PC-9 (cell line): ENCODE measurements around the gene SPRED1. TPM values are rescaled to one million over a fixed set of nuclear protein-coding genes. Genes with fewer than 3 reads are reported as not detected.

Source experiments
- BruUV-seq: library from RNA; stranded (reverse); fragments of 400-500 nt; replicated peaks from 2 replicates; lab custom pipeline; 2021; lab: Mats Ljungman, UMichigan
- CTCF ChIA-PET: fragments of 300-600 bp; sonication (Branson Sonifier 250); formaldehyde crosslinking; loops from one replicate; lab custom pipeline; 2022; ENCODE audit warnings: antibody characterized with exemption; lab: Charles Lee
- POLR2A ChIA-PET: fragments of 300-600 bp; sonication (Branson Sonifier 250); formaldehyde crosslinking; loops from one replicate; lab custom pipeline; 2022; ENCODE audit warnings: antibody characterized with exemption; ENCODE audit not compliant: unreplicated experiment; lab: Charles Lee
- DNase-seq, 2 experiments: peaks; one replicate each; pipeline versions ENCODE4 v3.0.0 to v3.0.0-alpha.2; 2015 to 2022; ENCODE audit warnings: mixed read lengths in 1 of 2
- H2AFZ ChIP-seq: fragments of 200-600 bp; sonication (generic); 2 replicates; pipeline ENCODE4 v1.8.1; 2017; ENCODE audit warnings: antibody characterized with exemption
- H3F3A ChIP-seq: fragments of 200-600 bp; sonication (generic); 2 replicates; pipeline ENCODE4 v1.8.1; 2017; ENCODE audit warnings: antibody characterized with exemption, mild to moderate bottlenecking, low read depth; ENCODE audit not compliant: insufficient read depth
- H3K27ac ChIP-seq: fragments of 200-600 bp; sonication (generic); 2 replicates; pipeline ENCODE4 v1.6.1; 2016; ENCODE audit warnings: mixed run types
- H3K27me3 ChIP-seq: fragments of 200-600 bp; sonication (generic); 2 replicates; pipeline ENCODE4 v1.6.1; 2016; ENCODE audit warnings: low read depth, mixed run types; ENCODE audit not compliant: insufficient read depth
- H3K36me3 ChIP-seq: fragments of 200-600 bp; sonication (generic); 2 replicates; pipeline ENCODE4 v1.6.1; 2016; ENCODE audit warnings: low read depth, mixed run types
- H3K4me1 ChIP-seq: fragments of 200-600 bp; sonication (generic); replicated peaks from 2 replicates; pipeline ENCODE4 v1.6.1; 2016; ENCODE audit warnings: mixed run types; ENCODE audit not compliant: insufficient read depth
- H3K4me2 ChIP-seq: fragments of 200-600 bp; sonication (generic); 2 replicates; pipeline ENCODE4 v1.6.1; 2017; ENCODE audit warnings: mixed run types
- H3K4me3 ChIP-seq: fragments of 200-600 bp; sonication (generic); 2 replicates; pipeline ENCODE4 v1.6.1; 2016; ENCODE audit warnings: mixed run types
- H3K79me2 ChIP-seq: fragments of 200-600 bp; sonication (generic); 2 replicates; pipeline ENCODE4 v1.6.1; 2017; ENCODE audit warnings: low read depth, mixed run types
- H3K9me2 ChIP-seq: fragments of 200-600 bp; sonication (generic); 2 replicates; pipeline ENCODE4 v1.8.1; 2017; ENCODE audit warnings: mild to moderate bottlenecking; ENCODE audit not compliant: insufficient read depth
- H3K9me3 ChIP-seq: fragments of 200-600 bp; sonication (generic); 2 replicates; pipeline ENCODE4 v1.8.1; 2016; ENCODE audit warnings: low read depth; ENCODE audit not compliant: insufficient read depth
- H4K20me1 ChIP-seq: fragments of 200-600 bp; sonication (generic); 2 replicates; pipeline ENCODE4 v1.8.1; 2017; ENCODE audit not compliant: insufficient read depth
- EZH2 ChIP-seq: fragments of 200-600 bp; sonication (generic); IDR thresholded peaks from 2 replicates; pipeline ENCODE4 v1.8.0; 2017; ENCODE audit warnings: antibody characterized with exemption, low read depth
- intact Hi-C: fragments of 100-400 bp; cut with micrococcal nuclease; formaldehyde crosslinking; loops from one replicate; pipeline ENCODE4 v1.10.0; 2022; ENCODE audit not compliant: unreplicated experiment
- total RNA-seq: library from RNA; stranded (reverse); gene quantifications from 2 replicates; pipeline ENCODE4 v1.2.3, GENCODE V29; 2021
- TF ChIP-seq, protein P1 (sequence below): fragments of 200-600 bp; sonication (generic); conservative IDR thresholded peaks from 2 replicates; pipeline ENCODE4 v1.6.1; 2017; ENCODE audit warnings: mixed run types, antibody characterized with exemption, mild to moderate bottlenecking, moderate library complexity

The SPRED1 gene
- total RNA-seq, 1 experiment from 2014 or later, result 16.5 TPM

DNA sequence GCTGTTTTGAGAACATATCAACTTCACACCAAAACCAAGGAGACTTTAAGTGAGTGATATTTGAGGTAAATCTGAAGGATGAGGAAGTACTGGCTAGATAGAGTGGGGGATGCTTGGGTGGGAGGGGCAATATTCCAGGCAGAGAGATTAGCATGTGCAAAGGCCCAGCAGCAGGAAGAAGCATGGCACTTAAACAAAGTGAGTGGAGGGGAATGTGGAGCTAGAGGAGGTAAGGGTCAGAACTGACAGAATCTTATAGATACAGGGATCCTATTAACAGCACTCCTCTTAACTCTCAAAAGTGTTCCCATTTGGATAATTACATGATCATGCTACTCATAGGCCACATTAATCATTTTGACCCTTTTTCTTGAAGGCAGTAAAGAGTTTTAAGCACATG lies 41.4 kb upstream of the SPRED1 start:
- no peaks in the 10 kb centered on the region for H3K79me2 ChIP-seq
- no peaks in the 10 kb centered on the region for H4K20me1 ChIP-seq
- intact Hi-C loops, result no loop called here
- H3K9me2 ChIP-seq, result no peaks in the 10 kb centered on the region
- no peak overlapping the region for H3K4me3 ChIP-seq
- H3K27me3 ChIP-seq, result no peaks in the 10 kb centered on the region
- no peak overlapping the region for H3K27ac ChIP-seq
- H3K9me3 ChIP-seq, result no peaks in the 10 kb centered on the region
- TF ChIP-seq EZH2, result no peak
- TF ChIP-seq, protein P1, sequence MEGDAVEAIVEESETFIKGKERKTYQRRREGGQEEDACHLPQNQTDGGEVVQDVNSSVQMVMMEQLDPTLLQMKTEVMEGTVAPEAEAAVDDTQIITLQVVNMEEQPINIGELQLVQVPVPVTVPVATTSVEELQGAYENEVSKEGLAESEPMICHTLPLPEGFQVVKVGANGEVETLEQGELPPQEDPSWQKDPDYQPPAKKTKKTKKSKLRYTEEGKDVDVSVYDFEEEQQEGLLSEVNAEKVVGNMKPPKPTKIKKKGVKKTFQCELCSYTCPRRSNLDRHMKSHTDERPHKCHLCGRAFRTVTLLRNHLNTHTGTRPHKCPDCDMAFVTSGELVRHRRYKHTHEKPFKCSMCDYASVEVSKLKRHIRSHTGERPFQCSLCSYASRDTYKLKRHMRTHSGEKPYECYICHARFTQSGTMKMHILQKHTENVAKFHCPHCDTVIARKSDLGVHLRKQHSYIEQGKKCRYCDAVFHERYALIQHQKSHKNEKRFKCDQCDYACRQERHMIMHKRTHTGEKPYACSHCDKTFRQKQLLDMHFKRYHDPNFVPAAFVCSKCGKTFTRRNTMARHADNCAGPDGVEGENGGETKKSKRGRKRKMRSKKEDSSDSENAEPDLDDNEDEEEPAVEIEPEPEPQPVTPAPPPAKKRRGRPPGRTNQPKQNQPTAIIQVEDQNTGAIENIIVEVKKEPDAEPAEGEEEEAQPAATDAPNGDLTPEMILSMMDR, result no peak
- no TSS peak for BruUV-seq
- POLR2A ChIA-PET, result no interaction called here
- no peaks in the 10 kb centered on the region; the same call in 1 of the 2 replicates for H3K4me1 ChIP-seq
- CTCF ChIA-PET, result no interaction called here
- no peaks in the 10 kb centered on the region for H3F3A ChIP-seq
- DNase-seq, result no peak
- H3K4me2 ChIP-seq, result no peak overlapping the region
- no peaks in the 10 kb centered on the region for H3K36me3 ChIP-seq
- no peak overlapping the region for H2AFZ ChIP-seq

DNA sequence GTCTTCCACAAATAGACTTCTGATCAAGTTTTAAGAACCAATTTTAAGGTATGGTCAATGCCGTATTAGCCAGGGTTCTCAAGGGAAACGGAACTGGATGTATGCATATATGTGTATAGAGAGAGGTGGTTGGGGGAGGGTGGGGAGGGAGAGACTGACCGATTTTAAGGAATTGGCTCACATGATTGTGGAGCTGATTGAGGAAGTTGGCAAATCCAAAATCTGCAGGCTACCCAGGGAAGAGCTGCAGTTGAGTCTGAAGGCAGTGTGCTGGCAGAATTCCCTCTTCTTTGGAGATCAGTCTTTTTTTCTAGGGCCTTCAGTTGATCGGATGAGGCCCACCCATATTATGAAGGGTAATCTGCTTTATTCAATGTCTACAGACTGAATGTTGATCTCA lies 40.8 kb upstream of the SPRED1 start:
- Histone ChIP-seq H3F3A (no peaks in the 10 kb centered on the region; the same call in 1 of the 2 replicates), H3K79me2 (no peaks in the 10 kb centered on the region), H3K9me3 (no peaks in the 10 kb centered on the region), H2AFZ (no peak overlapping the region), H3K4me2 (no peak overlapping the region), H3K27ac (no peak overlapping the region), H3K9me2 (no peaks in the 10 kb centered on the region), H3K4me1 (peaks cover 3% of the 10 kb centered on the region), H4K20me1 (no peaks in the 10 kb centered on the region), H3K27me3 (no peaks in the 10 kb centered on the region), H3K36me3 (no peaks in the 10 kb centered on the region), H3K4me3 (no peak overlapping the region)
- ChIA-PET CTCF (no interaction called here), POLR2A (no interaction called here)
- TF ChIP-seq EZH2, result no peak
- TF ChIP-seq, protein P1, result no peak
- DNase-seq, result no peak
- no TSS peak for BruUV-seq
- intact Hi-C loops, result no loop called here

DNA sequence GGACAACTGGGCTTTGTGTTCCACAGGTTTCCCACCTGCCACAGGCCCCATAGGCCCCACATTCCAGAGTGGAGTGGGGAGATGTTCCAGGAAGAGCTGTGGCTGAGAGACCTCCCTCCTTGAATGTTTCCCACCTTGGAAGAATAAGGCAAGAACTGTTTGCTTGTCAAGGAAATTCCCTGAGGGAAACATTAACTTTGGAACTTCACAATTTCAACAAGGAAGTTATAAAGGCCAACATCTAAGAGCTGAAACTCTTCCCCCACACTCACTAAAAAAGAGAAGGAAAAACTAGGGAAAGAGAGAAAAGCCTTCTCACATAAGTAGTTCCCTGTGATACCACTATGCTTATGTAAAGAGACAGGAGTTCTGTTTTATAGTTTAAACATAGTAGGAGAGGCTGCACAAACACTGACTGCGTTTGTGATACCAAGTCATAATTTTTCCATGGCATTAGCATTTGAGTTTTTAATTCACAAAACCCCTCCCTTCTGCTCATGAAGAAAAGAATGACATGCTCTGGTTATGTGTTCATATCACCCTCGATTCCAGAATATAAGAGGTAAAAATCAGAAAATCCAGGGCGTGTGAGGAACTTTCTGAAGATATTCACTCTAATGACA lies 39.8 kb upstream of the SPRED1 start:
- no peak for TF ChIP-seq EZH2
- TF ChIP-seq, protein P1, result no peak
- no peak overlapping the region for H3K4me3 ChIP-seq
- no peak overlapping the region for H3K4me2 ChIP-seq
- peaks cover 3% of the 10 kb centered on the region; the same call in 1 of the 2 replicates for H3F3A ChIP-seq
- no peak overlapping the region for H2AFZ ChIP-seq
- H3K27ac ChIP-seq, result no peak overlapping the region
- ChIA-PET POLR2A (no interaction called here), CTCF (no interaction called here)
- BruUV-seq, result no TSS peak
- no peaks in the 10 kb centered on the region for H4K20me1 ChIP-seq
- no peaks in the 10 kb centered on the region for H3K36me3 ChIP-seq
- H3K27me3 ChIP-seq, result no peaks in the 10 kb centered on the region
- peaks cover 13% of the 10 kb centered on the region for H3K4me1 ChIP-seq
- no peaks in the 10 kb centered on the region for H3K79me2 ChIP-seq
- no peaks in the 10 kb centered on the region for H3K9me2 ChIP-seq
- intact Hi-C loops, result no loop called here
- H3K9me3 ChIP-seq, result no peaks in the 10 kb centered on the region
- no peak for DNase-seq
